Measurements from ENCODE around the gene SRRM1. TPM values are rescaled to one million over a fixed set of nuclear protein-coding genes. Genes with fewer than 3 reads are reported as not detected.

SRRM1 gene
- total RNA-seq, 4 donors from 2014 or later = 61.6 to 101 (median 89.0) TPM

DNA sequence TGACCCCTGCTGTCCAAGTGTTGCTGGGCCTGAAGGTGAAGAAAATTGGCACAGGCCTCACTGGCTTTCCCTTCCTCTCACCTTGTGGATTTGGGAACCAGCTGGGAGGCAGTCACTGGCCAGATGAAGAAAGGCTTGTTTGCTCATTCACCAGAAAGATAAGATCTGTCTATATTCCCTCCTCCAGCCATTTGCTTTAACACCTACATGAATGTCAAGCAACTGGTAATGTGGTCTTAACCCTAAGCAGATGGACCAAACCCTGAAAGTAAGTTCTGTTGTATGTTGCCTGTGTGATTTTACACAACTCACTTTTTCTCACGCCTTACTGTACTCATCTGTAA is 10.3 kb upstream of the SRRM1 start:
- TF ChIP-seq CTCF (IDR thresholded peaks at IDR 0.05) = no peak
- ATAC-seq (ENCODE audit: low FRiP score) (no peak), DNase-seq (ENCODE audit: low spot score) (no peak)

DNA sequence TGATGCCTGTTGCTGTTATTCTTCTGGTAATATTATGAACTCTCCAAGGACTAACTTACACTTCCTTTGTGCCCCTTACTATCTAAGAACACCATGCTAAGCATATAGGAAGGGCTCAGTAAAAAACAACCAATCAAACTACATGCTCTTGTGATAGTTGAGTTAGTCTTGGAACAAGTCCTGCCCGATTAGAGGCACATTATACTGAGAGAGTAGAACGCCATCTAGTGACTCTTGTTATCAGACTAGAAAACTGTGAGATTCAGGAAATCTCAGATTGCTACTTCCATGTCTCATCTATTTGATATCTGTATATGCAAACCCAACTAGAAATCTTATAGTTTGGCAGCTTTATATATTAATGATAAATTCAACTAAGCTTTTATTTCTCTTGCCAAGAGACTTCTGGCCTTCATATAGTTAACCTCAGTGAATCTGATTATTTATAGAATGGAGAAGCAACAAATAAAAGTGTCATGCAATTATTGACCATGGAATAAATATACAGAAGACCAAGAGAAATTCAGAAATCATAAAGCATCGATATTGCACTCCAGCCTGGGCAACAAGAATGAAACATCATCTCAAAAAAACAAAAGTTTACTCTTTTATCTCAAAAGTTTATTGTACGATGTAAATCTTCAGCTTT is 7.8 kb upstream of the SRRM1 start:
- DNase-seq (ENCODE audit: low spot score) (no peak), ATAC-seq (ENCODE audit: low FRiP score) (peak; percentile 52)
- no peak for TF ChIP-seq CTCF (IDR thresholded peaks at IDR 0.05)

DNA sequence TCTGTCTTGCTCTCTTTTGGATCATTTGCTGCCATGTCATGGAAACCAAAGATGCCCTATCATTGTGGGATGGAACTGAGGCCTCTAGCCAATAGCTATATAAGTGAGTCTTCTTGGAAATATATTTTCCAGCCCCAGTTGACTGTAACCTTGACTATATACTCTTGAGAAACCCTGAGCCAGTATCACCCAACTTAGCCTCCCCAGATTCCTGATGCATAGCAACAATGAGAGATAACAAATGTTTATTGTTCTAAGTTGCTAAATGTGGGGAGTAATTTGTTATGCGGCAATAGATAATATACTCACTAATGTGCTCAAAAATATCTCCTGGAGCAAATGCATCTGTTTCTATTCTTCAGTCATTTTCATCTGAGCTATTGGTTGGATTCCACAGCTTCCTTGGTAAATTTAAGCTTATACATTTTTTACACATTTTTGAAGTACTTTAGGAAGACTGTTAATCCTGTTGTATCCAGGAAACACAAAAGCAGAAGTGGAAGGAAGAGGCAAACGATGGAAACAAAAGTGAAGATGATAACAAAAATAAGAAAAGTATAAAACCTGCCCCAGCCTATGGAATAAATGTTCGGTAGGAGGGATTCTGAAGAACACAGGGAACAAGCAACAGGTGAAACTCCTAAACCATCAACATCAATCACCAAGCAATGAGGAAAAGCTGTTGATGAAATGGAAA is 6.3 kb upstream of the SRRM1 start:
- DNase-seq (ENCODE audit: low spot score) (no peak), ATAC-seq (ENCODE audit: low FRiP score) (no peak)
- TF ChIP-seq CTCF (IDR thresholded peaks at IDR 0.05) = no peak

GRCh38 chr1:24639094-24639493 is 4.0 kb upstream of the SRRM1 start:
- ATAC-seq (ENCODE audit: low FRiP score) = no peak
- no peak for TF ChIP-seq CTCF (IDR thresholded peaks at IDR 0.05)
- DNase-seq (ENCODE audit: low spot score) = no peak

DNA sequence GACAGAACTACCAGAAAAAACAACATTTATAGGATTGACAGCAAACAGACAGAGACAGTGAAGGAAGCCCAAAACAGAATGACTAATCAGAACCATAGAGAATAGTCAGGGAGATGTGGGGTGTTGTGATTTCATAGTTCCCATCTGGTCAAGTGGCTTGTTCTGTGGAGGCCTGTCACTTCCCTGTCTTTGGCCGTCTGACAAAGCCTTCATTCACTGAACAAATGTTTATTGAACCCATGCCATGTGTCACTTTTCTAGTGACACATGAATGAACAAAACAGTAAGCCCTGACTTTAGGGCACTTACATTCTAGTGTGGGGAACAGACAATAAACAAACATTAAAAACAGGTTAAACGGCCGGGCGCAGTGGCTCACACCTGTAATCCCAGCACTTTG is 3.2 kb upstream of the SRRM1 start:
- no peak for TF ChIP-seq CTCF (IDR thresholded peaks at IDR 0.05)
- ATAC-seq (ENCODE audit: low FRiP score) = no peak
- no peak for DNase-seq (ENCODE audit: low spot score)

DNA sequence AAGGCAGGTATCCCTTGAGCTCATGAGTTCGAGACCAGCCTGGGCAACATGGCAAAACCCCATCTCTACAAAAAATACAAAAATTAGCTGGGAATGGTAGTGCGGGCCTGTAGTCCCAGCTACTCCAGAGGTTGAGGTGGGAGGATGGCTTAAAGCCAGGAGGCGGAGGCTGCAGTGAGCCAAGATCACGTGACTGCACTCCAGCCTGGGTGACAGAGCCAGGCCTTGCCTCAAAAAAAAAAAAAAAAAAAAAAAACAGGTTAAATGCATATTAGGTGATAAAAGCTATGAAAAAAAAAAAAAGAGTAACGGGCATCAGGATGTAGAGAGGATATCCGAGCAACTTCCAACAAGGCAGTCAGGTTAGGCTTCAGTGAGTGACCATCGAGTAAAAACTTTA is 2.8 kb upstream of the SRRM1 start:
- no peak for ATAC-seq (ENCODE audit: low FRiP score)
- DNase-seq (ENCODE audit: low spot score) = no peak
- TF ChIP-seq CTCF (IDR thresholded peaks at IDR 0.05) = no peak

DNA sequence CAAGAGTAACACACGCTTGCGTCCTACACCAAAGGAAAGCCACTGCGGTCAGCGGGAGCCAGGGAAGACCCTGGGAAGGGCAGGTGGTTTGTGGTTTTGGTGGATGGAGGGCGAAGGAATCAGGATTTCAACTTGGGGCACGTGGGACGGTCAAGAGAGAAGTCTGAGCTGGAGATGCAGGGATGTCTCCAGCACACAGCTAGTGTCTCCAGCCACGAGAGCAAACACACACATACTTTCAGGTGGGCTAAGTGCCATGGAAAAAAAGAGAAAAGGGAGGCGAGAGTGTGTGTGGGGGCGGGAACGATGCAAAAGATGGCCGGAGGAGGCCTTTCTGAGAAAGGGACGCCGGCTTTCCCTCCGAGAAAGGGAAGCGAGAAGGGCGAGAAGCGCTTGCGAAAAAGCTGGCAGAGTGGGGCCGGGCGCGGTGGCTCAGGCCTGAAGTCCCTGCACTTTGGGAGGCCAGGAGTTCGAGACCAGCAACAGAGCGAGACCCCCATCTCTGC is 1.4 kb upstream of the SRRM1 start:
- TF ChIP-seq CTCF (IDR thresholded peaks at IDR 0.05) = no peak
- no peak for ATAC-seq (ENCODE audit: low FRiP score)
- no peak for DNase-seq (ENCODE audit: low spot score)
